Measurements from ENCODE around the gene SYNE4. TPM values are rescaled to one million over a fixed set of nuclear protein-coding genes. Genes with fewer than 3 reads are reported as not detected.
"Not testable (repeated sequence)": the region's sequence is repeated elsewhere in the genome, so short reads cannot be mapped to it uniquely, and the experiment has no call there.

SYNE4 gene, protein sequence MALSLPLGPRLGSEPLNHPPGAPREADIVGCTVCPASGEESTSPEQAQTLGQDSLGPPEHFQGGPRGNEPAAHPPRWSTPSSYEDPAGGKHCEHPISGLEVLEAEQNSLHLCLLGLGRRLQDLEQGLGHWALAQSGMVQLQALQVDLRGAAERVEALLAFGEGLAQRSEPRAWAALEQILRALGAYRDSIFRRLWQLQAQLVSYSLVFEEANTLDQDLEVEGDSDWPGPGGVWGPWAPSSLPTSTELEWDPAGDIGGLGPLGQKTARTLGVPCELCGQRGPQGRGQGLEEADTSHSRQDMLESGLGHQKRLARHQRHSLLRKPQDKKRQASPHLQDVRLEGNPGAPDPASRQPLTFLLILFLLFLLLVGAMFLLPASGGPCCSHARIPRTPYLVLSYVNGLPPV
- polyA plus RNA-seq (2013, experiment 1 of 2; ENCODE audit: insufficient read length) = 0.10 TPM
- 0.41 TPM for polyA plus RNA-seq (2013, experiment 2 of 2; ENCODE audit: insufficient read length)

DNA sequence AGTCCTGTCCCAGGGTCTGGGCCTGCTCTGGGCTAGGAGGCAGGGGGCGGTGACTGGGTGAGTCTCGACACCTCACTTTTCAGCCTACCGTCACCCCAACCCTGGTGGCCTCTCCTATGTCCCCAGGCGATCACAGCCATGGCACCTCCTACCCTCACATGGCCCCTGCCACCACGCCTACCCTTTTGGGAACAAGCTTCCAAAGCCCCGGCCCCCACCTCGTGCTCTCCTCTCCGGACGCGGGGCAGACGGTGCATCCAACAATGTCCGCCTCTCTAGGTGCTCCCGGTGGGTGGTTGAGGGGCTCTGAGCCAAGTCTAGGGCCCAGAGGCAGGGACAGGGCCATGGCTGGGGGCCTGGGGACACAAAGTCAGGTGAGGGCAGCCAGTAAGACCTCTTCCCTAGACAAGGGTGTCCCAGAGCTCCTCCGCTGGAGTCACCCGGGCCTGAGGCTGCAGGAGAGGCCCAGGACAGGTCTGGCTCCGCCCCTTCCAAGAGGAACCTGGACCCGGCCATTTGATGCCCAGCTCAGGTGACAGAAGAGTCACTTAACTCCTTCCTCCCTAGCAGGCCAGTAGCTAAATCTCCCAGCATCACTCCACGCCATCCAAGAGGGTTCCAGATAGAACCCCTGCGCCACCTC, at the start of gene SYNE4:
SYNE4 (minus strand) TSS at position 478 of the 643 bp plus-strand sequence; CDS start at position 346, 132 bp downstream.
- DNase-seq = no peak

DNA sequence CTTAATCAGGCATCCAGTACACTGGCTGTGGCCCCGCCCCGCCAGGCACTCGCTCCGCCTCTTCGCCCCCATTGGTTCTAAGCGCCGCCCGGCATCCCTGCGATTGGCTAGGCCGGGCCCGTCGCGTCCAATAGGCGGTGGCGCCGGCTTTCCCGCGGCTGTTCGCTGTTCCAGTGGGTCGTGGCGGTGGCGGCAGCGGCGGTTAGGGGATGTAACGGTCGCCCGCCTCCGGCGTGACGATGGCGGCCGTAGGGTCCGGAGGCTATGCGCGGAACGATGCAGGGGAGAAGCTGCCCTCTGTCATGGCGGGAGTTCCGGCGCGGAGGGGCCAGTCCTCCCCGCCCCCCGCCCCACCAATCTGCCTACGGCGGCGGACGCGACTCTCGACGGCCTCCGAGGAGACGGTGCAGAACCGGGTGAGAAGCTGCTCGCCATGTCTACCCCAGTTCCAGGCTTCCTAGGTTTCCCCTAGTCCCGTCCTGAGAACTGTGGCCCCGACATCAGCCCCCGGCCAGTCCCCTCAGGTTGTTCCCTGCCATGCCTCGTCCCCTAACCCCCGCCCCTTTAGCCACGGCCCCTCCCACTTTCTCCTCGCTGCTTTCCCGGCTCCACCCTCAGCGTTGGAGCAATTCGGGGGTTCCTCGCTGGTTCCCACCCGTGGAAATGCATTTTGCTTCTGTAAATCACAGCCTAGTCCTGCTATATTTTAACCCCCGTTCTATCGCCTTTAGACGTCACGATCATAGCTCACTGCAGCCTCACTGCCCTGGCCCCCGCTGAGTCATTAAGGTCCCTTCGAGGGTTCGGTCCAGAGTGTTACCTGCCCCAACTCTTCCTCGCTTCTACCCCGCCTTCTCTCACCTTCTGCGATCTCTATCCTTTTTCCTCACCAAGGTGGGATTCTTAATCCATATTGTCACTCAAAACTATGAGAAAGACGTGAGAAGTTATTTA, 46.4 kb upstream of the SYNE4 start, which contains the start of gene WDR62:
WDR62 (plus strand) TSS at position 165 of the 954 bp plus-strand sequence; CDS start at position 240, 75 bp downstream.
- peak; percentile 13 for DNase-seq

DNA sequence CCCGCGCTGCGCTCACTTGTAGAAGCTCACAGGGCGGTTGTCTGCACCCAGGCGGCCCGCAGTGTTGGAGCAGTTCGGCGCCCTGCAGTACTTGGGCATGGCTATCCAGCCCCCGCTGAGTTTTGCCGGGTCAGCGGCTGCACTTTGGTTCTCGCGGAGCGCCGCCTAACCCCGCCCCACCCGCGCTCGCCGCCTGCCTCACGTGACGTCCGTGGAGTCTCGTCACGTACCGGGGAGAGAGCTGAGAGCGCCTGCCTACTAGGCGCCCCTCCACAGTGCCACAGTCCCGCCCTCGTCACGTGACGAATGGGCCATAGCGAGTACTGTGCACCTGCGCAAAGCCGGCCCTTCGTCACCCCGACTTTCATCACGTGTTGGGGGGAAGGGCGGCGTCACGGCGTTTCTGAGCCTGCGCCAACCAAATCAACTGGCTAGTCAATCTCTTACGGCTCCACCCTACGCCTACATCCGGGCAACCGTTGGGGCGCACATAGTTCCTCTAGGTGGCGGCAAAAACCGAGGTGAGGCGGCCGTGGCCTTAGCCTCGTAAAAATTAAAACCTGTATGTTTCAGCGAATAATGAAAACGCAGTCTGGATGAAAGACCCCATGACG, 45.6 kb upstream of the SYNE4 start, which contains the start of gene THAP8:
THAP8 (minus strand) TSS at position 167 of the 614 bp plus-strand sequence; CDS start at position 99, 68 bp downstream.
- DNase-seq = peak; percentile 99

DNA sequence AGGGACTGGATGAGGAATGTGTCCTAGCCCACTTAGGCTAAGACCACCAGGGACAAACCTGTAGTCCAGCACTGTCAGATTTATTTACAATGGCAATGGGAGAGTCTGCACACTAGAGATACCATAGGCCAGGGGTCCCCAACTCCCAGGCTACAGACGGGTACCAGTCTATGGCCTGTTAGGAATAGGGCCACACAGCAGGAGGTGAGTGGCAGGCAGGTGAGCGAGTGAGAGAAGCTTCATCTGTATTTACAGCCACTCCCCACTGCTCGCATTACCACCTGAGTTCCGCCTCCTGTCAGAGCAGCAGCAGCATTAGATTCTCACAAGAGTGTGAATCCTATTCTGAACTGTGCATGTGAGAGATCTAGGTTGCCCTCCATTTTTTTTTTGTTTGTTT, 43.0 kb upstream of the SYNE4 start:
- DNase-seq = no peak

DNA sequence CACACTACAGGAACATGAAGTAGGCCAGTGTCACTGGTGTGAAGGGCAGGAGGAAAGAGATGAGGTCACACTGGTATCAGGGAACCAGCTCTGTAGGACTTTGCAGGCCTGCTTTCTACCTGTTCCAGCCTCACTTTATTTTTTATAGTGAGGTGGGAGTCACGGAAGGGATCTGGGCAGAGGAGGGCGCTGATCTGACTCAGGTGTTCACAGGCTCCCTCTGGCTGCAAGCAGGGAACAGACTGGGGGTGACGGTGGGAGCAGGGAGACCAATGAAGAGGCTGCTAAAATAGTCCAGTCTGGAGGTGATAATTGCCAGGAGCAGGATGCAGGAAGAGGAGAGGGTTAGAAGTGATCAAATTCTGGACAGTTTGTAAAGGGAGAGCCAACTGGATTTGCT, 42.6 kb upstream of the SYNE4 start:
- no peak for DNase-seq

DNA sequence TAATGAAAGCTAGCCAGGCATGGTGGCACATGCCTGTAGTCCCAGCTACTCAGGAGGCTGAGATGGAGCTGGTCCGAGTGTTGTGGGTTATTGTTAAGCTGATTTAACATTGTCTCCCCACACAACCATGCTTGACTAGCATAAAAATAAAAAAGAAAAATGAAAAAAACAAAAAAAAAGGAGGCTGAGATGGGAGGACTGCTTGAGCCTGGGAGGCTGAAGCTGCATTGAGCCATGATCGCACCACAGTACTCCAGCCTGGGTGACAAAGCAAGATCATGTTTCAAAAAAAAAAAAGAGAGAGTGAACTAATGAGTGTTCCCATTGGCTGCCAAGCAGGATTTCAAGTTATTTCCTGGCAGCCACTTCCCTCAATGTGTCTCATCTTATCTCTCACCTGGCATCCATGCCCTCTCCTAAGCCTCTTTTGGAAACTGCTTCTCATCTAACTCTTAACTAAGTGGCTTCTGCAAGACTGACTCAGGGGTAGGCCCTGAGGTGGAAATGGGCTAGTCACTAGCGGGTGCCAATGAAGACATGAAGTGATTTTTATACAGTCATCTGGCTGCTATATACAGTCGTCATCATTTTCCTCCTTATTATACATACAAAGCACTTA, 40.6 kb upstream of the SYNE4 start:
- no peak for DNase-seq

DNA sequence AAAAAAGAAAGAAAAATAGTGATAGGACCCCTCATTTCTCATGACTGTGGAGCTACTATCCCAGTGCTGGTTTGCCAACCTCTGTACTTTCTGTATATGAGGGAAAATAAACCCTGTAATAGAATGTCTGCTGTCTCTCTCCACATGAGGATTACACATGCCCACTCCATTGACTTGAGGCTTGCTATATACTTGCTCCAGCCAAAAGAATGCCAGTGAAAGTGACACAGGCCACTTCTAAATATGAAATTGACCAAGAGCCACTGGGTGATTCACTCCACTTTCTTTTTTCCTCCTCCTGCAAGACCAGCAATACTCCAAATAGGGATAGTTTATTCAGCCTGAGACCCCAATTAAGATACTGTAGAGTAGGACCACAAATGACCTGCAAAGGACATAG, 39.2 kb upstream of the SYNE4 start:
- no peak for DNase-seq

DNA sequence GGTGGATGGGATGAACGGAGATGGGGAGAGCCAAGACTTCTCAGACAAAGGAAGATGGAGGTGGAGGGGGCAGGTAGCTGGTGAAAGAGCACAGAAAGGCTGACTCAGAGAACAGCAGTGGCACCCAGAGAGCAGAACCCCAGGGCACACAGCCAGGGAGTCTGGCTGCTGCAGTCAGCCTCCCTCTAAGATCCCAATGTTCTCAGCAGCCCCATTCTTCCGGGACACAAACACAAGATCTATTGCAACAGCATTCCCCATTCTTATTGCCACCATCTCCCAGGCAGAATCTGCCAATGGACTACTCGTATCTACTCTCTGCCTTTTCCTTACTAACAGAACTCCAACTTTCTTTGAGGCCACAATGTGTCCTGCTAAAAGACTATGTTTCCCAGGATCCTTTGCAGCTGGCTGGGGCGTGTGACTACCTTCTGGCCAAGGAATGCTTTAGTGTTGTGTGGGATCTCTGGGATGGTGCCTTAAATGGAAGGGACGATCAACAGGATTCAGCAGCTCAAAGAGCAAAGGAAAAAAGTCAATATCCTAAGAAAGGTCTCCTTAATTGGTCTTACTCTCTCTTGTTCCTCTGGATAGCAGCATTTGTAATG, 37.9 kb upstream of the SYNE4 start:
- no peak for DNase-seq

DNA sequence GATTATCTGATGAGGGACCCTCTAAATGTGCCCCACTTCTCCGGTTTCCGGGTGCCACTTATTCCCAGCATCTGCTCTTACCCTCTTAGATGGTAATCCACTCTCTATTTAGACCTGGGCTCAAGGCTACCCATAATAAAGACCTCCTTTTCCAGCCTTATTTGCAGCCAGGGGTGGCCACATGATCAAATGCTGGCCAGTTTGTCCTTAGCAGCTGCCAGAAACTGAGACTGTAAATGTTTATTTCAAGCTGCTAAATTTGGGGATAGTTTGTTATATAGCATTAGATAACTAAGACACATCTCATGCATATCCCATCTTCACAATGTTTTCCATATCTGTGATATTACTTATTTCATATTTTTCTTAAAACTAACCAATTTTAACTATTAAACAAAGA, 35.3 kb upstream of the SYNE4 start:
- no peak for DNase-seq

DNA sequence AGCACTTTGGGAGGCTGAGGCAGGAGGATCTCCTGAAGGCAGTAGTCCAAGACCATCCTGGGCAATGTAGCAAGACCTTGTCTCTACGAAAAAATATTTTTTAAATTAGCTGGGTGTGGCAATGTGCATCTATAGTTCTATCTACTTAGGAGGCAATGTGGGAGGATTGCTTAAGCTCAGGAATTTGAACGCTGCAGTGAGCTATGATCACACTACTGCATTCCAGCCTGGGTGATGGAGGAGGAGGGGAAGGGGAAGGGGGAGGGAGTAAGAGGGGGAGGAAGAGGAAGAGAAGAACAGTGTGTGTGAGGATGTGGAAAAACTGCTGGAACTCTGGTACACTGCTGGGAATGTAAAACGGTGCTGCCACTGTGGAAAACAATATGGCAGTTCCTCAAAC, 33.2 kb upstream of the SYNE4 start:
- peak; percentile 94 for DNase-seq

DNA sequence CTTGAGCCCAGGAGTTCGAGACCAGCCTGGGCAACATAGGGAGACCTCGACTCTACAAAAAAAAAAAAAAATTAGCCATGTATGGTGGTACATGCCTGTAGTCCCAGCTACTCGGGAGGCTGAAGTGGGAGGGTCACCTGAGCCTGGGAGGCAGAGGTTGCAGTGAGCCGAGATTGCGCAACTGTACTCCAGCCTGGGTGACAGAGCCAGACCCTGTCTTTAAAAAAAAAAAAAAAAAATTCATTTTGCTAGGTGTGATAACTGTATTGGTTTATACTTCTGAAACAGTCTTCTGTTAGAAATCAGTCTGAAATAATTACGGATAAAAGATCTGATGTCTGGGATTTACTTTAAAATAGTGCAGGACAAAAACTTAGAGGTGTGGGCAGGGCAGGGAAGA, 32.5 kb upstream of the SYNE4 start:
- DNase-seq = not testable (repeated sequence)

DNA sequence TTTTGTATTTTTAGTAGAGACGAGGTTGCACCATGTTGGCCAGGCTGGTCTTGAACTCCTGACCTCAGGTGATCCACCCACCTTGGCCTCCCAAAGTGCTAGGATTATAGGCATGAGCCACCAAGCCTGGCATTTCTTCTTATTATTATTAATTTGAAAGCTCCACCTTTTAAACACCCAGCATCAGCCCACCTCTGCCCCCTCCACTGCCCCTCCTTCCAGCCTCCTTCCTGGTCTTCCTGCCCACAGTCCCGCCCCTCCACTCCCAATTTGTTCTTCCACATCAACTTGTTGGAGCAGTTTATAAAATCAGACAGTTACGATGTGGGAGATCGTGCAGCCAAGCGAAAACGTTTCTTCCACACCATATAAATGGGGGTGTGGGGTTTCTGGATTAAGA, 31.9 kb upstream of the SYNE4 start:
- DNase-seq = no peak

DNA sequence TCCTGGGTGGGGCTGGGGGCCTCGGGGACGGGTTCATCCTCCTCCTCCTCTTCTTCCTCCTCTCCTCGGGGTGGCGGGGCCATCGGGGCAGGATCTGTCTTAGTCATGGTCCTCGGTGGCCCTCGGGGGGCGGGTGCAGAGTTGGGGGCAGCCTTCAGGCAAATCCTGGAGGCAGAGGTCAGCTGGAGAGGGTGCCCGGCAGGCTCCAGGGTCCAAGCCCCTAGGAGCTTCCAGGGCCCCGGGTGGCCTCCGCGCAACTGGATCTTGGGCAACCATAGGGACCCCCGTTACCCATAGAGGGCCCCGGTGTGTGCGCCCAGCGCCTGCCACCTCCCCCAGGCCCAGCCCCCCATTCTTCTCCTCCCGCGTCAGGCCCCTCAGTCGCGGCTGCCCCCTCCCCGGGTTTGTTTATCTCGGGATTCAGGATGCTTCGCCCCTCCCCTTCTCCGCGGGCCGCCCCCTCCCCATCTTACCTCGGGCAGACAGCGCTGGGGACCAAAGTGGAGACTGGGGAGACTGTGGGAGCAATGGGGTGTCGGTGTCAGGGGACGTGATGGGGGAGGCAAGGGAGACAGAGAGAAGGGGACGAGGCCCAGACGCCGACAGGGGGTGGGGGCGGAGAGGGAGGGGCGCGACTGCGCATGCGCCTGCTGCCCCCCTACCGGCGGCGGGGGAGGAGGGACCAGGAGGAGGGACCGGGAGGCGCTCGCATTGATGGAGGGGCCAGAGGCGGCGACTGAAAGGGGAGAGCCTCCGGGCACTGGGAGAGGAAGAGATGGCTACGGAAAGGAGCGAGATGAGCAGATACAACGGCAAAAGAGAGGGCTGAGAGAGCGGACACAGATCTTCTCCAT, 23.9 kb upstream of the SYNE4 start, which contains the start of gene CLIP3:
CLIP3 (minus strand) TSS at position 623 of the 854 bp plus-strand sequence; CDS start at position 107, 516 bp downstream.
- peak; percentile 82 for DNase-seq

DNA sequence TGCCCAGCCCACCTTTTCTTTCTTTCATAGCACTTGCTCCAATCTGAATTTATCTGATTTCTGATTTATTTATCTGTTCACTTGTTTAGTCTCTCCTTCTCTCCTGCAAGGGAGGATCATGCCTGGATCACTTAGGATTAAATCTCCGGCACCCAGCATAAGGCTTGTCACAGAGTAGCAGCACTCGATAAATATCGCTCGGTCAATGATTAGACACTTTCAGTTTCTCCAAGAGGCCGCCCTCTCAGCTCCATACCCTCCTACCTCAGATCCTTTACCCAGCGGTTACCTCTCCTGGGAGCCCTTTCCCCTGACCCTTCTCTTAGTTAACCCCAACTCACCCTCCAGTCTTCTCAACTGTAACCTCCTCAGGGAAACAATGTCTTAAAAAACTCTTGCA, 22.7 kb upstream of the SYNE4 start:
- DNase-seq = no peak

DNA sequence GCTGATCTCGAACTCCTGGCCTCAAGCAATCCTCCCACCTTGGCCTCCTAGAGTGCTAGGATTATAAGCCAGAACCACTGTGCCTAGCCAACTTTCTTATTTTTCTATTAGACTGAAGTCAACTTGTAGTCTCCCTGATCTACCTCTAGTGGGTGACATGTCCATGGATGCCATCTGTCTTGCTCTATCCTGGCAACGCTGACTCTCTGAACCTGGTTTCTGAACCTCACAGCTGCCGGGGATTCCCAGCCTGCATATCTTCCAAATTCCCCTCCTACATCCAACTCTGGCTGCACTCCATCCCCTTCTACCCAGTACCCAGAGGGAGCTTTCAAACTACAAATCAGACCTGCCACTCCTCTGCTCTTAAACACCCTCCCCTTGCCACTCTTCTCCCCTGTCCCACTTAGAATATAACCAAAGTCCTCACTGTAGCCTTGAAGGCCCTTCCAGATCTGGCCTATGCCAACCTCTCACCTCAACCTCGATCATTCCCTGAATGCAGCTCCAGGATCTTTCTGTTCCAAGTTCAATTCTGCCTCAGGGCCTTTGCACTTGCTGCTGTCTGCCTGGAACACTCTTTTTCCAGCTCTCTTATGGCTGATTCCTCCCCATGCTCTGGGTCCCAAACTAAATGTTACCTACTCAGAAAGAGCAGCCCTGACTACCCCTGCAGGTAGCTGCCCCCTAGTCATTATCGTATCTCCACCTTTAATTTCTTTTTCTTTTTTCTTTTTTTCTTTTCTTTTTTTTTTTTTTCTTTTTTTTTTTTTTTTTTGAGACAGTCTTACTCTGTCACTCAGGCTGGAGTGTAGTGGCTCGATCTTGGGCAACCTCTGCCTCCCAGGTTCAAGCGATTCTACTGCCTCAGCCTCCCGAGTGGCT, 21.9 kb upstream of the SYNE4 start:
- peak; percentile 28 for DNase-seq

DNA sequence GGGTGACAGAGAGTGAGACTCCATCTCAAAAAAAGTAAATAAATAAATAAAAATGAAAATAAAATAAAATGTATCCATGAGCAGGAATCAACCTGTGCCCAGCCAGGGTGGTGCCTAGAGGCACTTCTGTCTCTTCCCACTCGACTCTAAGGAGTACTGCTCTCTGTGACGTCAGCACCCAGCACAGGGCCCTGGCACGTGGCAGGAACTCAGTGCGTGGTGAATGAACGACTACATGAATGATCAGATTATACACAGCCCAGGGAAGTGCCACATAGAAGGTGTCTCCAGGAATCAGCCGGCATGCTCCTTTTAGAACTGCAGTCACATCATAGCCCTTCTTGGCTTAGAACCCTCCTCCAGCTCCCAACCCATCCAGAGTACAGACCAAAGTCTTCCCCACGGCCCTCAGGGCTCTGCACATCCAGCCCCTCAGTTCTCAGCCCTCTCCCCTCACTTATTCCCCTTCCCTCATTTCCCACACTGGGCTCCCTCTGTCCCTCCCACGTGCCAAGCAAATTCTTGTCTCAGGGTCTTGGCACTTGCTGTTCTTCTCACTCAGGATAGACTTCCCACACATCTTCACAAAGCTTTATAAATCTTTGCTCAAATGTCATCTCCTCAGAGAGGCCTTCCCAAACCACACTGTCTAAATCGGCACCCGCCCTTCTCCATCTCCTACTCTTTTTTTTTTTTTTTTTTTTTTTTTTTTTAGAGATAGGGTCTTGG, 19.9 kb upstream of the SYNE4 start:
- DNase-seq = no peak

DNA sequence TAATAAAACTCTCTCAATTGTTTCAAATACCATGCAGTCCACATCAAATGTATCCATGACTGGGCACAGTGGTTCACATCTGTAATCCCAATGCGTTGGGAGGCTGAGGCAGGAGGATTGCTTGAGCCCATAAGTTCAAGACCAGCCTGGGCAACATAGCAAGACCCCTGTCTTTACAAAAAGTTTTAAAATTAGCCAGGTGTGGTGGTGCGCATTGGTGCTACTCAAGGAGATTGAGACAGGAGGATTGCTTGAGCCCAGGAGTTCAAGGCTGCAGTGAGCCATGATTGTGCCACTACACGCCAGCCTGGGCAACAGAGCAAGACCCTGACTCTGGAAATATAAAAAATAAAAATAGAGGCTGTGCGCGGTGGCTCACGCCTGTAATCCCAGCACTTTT, 19.1 kb upstream of the SYNE4 start:
- no peak for DNase-seq
